GM12878 (cell line): ENCODE results near the gene INTS7. TPM values are rescaled to one million over a fixed set of nuclear protein-coding genes. Genes with fewer than 3 reads are reported as not detected.

Experiments
- BCL11A ChIP-seq: IDR thresholded peaks from 2 replicates; pipeline ENCODE4 v1.6.1; 2011; ENCODE audit warnings: low read depth, low read length
- CEBPB ChIP-seq, 2 experiments: fragments of 150-350 bp in 1 of 2; IDR thresholded peaks; 2 replicates each; pipeline ENCODE4 v1.6.1; 2012 to 2014; ENCODE audit warnings: low read depth in 2 of 2, low read length in 2 of 2, borderline replicate concordance in 1 of 2, inconsistent platforms in 1 of 2
- CHD2 ChIP-seq: IDR thresholded peaks from 2 replicates; pipeline ENCODE4 v1.6.1; 2011; ENCODE audit warnings: low read depth, low read length, improper control_type of control experiment, borderline replicate concordance
- CHD4 ChIP-seq: fragments of 200-600 bp; sonication (generic); IDR thresholded peaks from 2 replicates; pipeline ENCODE4 v1.6.1; 2016; ENCODE audit warnings: mild to moderate bottlenecking
- HDAC6 ChIP-seq: fragments of 200-600 bp; sonication (generic); IDR thresholded peaks from one replicate; pipeline ENCODE4 v1.8.0; 2017; ENCODE audit warnings: antibody characterized with exemption; ENCODE audit not compliant: unreplicated experiment
- HDGF ChIP-seq: fragments of 450-650 bp; IDR thresholded peaks from 2 replicates; pipeline ENCODE4 v1.6.1; 2016; ENCODE audit warnings: antibody characterized with exemption
- JUND ChIP-seq: IDR thresholded peaks from 2 replicates; pipeline ENCODE4 v1.6.1; 2012; ENCODE audit warnings: low read depth, mild to moderate bottlenecking, low read length, improper control_type of control experiment, moderate library complexity
- MAX ChIP-seq: IDR thresholded peaks from 2 replicates; pipeline ENCODE4 v1.6.1; 2012; ENCODE audit warnings: low read depth, low read length, improper control_type of control experiment
- MEF2B ChIP-seq: fragments of 450-650 bp; IDR thresholded peaks from 2 replicates; pipeline ENCODE4 v1.6.1; 2018; ENCODE audit warnings: mild to moderate bottlenecking, moderate library complexity; ENCODE audit not compliant: partially characterized antibody, poor library complexity, severe bottlenecking
- NFXL1 ChIP-seq: fragments of 450-650 bp; IDR thresholded peaks from 2 replicates; pipeline ENCODE4 v1.6.1; 2017; ENCODE audit warnings: antibody characterized with exemption, mild to moderate bottlenecking, borderline replicate concordance
- NFYA ChIP-seq: IDR thresholded peaks from 2 replicates; pipeline ENCODE4 v1.6.1; 2011; ENCODE audit warnings: low read depth, mild to moderate bottlenecking, low read length, improper control_type of control experiment, borderline replicate concordance
- POLR2A ChIP-seq: IDR thresholded peaks from 2 replicates; pipeline ENCODE4 v1.6.1; 2011; ENCODE audit warnings: low read depth, mild to moderate bottlenecking, low read length
- POLR2AphosphoS5 ChIP-seq: IDR thresholded peaks from 2 replicates; pipeline ENCODE4 v1.6.1; 2011; ENCODE audit warnings: mild to moderate bottlenecking, low read length, inconsistent platforms
- RBBP5 ChIP-seq: fragments of 200-600 bp; sonication (generic); conservative IDR thresholded peaks from 2 replicates; pipeline ENCODE4 v1.6.1; 2016
- RCOR1 ChIP-seq: conservative IDR thresholded peaks from 2 replicates; pipeline ENCODE4 v1.6.1; 2012; ENCODE audit warnings: low read depth, low read length, improper control_type of control experiment
- SIX5 ChIP-seq: IDR thresholded peaks from 2 replicates; pipeline ENCODE4 v1.6.1; 2011; ENCODE audit warnings: mild to moderate bottlenecking, low read depth, low read length, moderate library complexity; ENCODE audit not compliant: severe bottlenecking
- SMARCA5 ChIP-seq: fragments of 450-650 bp; IDR thresholded peaks from 2 replicates; pipeline ENCODE4 v1.6.1; 2017; ENCODE audit warnings: mild to moderate bottlenecking
- SPI1 ChIP-seq: IDR thresholded peaks from 2 replicates; pipeline ENCODE4 v1.6.1; 2011; ENCODE audit warnings: low read depth, mild to moderate bottlenecking, low read length, moderate library complexity, borderline replicate concordance; ENCODE audit not compliant: insufficient read depth
- SREBF1 ChIP-seq: IDR thresholded peaks from 2 replicates; pipeline ENCODE4 v1.6.1; 2012; ENCODE audit warnings: mild to moderate bottlenecking, low read length
- TAF1 ChIP-seq: IDR thresholded peaks from 2 replicates; pipeline ENCODE4 v1.6.1; 2011; ENCODE audit warnings: mild to moderate bottlenecking, low read depth, low read length, borderline replicate concordance
- TCF3 ChIP-seq: IDR thresholded peaks from 2 replicates; pipeline ENCODE4 v1.6.1; 2012; ENCODE audit warnings: low read depth, mild to moderate bottlenecking, low read length, borderline replicate concordance; ENCODE audit not compliant: insufficient read depth
- TCF7 ChIP-seq: IDR thresholded peaks from 2 replicates; pipeline ENCODE4 v1.6.1; 2014; ENCODE audit warnings: antibody characterized with exemption, borderline replicate concordance
- YY1 ChIP-seq: IDR thresholded peaks from 2 replicates; pipeline ENCODE4 v1.6.1; 2011; ENCODE audit warnings: low read depth, mild to moderate bottlenecking, low read length
- ZNF24 ChIP-seq: fragments of 450-650 bp; IDR thresholded peaks from 2 replicates; pipeline ENCODE4 v1.6.1; 2017; ENCODE audit warnings: antibody characterized with exemption, mild to moderate bottlenecking
- ZNF622 ChIP-seq: fragments of 450-650 bp; IDR thresholded peaks from 2 replicates; pipeline ENCODE4 v1.6.1; 2017; ENCODE audit warnings: mild to moderate bottlenecking, inconsistent platforms
- polyA plus RNA-seq, 11 experiments: library from polyadenylated mRNA; depleted of rRNA in 4 of 11; unstranded in 6 of 11; stranded (reverse) in 5 of 11; fragments of >200 nt; fragmentation: Nextera tagmentation in 4 of 11; fragmentation: Illumina TruSeq in 1 of 11; extraction: Ambion mirVana in 4 of 11; extraction: Trizol in 1 of 11; gene quantifications; 1 replicate in 1 of 11; 2 replicates in 10 of 11; pipeline versions ENCODE4 v1.2.1 to v1.2.3, GENCODE V29; 2011 to 2016; ENCODE audit warnings: inconsistent platforms in 2 of 11, missing spikeins in 2 of 11, low read depth in 1 of 11
- total RNA-seq, 4 experiments: library from RNA; depleted of rRNA in 3 of 4; stranded (reverse); fragments of >200 nt in 3 of 4; fragmentation: Illumina TruSeq in 1 of 4; extraction: Trizol in 1 of 4; gene quantifications; 2 replicates each; pipeline versions ENCODE4 v1.2.1 to v1.2.3, GENCODE V29; 2013 to 2021
- TF ChIP-seq, protein P1 (sequence below): fragments of 450-650 bp; formaldehyde crosslinking; IDR thresholded peaks from 2 replicates; pipeline ENCODE4 v1.4.0; 2022; ENCODE audit warnings: mild to moderate bottlenecking, moderate library complexity
- TF ChIP-seq, protein P2 (sequence below): IDR thresholded peaks from 2 replicates; pipeline ENCODE4 v1.6.1; 2011; ENCODE audit warnings: borderline replicate concordance, low read depth, mild to moderate bottlenecking, moderate library complexity, mixed read lengths, low read length; ENCODE audit not compliant: insufficient read depth; ENCODE audit errors: extremely low read length
- TF ChIP-seq, protein P3 (sequence below): fragments of 450-650 bp; IDR thresholded peaks from 2 replicates; pipeline ENCODE4 v1.6.1; 2016; ENCODE audit warnings: mild to moderate bottlenecking

INTS7 gene
- total and polyA plus RNA-seq, 10 of the 15 experiments (the other 5 are each of a cell fraction or from before 2014, with no cell fraction given), result 17.1 to 49.1 (median 26.8) TPM

GRCh38 chr1:211939876-211940468 lies 95.4 kb downstream of the INTS7 start (continued):
- 0 out of 2 replicates have a peak, but pooled peaks have one; percentile 62 for TF ChIP-seq YY1
- TF ChIP-seq POLR2AphosphoS5, result peak; percentile 61; the same call in 1 of the 2 replicates
- no peak for TF ChIP-seq NFXL1
- TF ChIP-seq MEF2B, result peak; percentile 83
- TF ChIP-seq, protein P1, sequence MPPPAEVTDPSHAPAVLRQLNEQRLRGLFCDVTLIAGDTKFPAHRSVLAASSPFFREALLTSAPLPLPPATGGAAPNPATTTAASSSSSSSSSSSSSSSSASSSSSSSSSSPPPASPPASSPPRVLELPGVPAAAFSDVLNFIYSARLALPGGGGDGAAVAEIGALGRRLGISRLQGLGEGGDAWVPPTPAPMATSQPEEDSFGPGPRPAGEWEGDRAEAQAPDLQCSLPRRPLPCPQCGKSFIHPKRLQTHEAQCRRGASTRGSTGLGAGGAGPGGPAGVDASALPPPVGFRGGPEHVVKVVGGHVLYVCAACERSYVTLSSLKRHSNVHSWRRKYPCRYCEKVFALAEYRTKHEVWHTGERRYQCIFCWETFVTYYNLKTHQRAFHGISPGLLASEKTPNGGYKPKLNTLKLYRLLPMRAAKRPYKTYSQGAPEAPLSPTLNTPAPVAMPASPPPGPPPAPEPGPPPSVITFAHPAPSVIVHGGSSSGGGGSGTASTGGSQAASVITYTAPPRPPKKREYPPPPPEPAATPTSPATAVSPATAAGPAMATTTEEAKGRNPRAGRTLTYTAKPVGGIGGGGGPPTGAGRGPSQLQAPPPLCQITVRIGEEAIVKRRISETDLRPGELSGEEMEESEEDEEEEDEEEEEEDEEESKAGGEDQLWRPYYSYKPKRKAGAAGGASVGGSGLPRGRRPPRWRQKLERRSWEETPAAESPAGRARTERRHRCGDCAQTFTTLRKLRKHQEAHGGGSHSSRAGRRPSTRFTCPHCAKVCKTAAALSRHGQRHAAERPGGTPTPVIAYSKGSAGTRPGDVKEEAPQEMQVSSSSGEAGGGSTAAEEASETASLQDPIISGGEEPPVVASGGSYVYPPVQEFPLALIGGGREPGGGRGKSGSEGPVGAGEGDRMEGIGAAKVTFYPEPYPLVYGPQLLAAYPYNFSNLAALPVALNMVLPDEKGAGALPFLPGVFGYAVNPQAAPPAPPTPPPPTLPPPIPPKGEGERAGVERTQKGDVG (CRISPR knock-in tag), result no peak
- peak in 1 of 2 experiments; percentile 91; a peak in 2 of 4 replicates for TF ChIP-seq CEBPB (IDR thresholded peaks at IDR 0.05; ENCODE audit: borderline replicate concordance in 1 of 2, low read depth in 2 of 2, low read length in 2 of 2)
- no peak for TF ChIP-seq SREBF1
- peak; percentile 85; the same call in 1 of the 2 replicates for TF ChIP-seq MAX
- TF ChIP-seq ZNF622, result no peak
- peak; percentile 86 for TF ChIP-seq CHD2
- TF ChIP-seq NFYA, result no peak
- TF ChIP-seq, protein P2, sequence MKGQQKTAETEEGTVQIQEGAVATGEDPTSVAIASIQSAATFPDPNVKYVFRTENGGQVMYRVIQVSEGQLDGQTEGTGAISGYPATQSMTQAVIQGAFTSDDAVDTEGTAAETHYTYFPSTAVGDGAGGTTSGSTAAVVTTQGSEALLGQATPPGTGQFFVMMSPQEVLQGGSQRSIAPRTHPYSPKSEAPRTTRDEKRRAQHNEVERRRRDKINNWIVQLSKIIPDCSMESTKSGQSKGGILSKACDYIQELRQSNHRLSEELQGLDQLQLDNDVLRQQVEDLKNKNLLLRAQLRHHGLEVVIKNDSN, result peak; percentile 50
- TF ChIP-seq HDAC6, result no peak
- no peak for TF ChIP-seq CHD4
- peak; percentile 94 for TF ChIP-seq BCL11A
- TF ChIP-seq RCOR1, result peak; percentile 77; the same call in 1 of the 2 replicates
- TF ChIP-seq, protein P3, sequence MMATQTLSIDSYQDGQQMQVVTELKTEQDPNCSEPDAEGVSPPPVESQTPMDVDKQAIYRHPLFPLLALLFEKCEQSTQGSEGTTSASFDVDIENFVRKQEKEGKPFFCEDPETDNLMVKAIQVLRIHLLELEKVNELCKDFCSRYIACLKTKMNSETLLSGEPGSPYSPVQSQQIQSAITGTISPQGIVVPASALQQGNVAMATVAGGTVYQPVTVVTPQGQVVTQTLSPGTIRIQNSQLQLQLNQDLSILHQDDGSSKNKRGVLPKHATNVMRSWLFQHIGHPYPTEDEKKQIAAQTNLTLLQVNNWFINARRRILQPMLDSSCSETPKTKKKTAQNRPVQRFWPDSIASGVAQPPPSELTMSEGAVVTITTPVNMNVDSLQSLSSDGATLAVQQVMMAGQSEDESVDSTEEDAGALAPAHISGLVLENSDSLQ, result peak; percentile 89
- TF ChIP-seq HDGF, result no peak
- peak; percentile 86 for TF ChIP-seq TCF7
- peak; percentile 77 for TF ChIP-seq SMARCA5
- TF ChIP-seq ZNF24, result peak; percentile 46; the same call in 1 of the 2 replicates
- TF ChIP-seq RBBP5, result no peak
- no peak for TF ChIP-seq SPI1
- no peak for TF ChIP-seq POLR2A
- TF ChIP-seq TCF3, result peak; percentile 99
- peak; percentile 92 for TF ChIP-seq JUND
- TF ChIP-seq TAF1, result no peak
- TF ChIP-seq SIX5, result no peak
